GM21423 (cell line): ENCODE data around the gene ACTC1.
"Not testable (repeated sequence)": the region's sequence is repeated elsewhere in the genome, so short reads cannot be mapped to it uniquely, and the experiment has no call there.

Experiments
- ATAC-seq: cut with Tn5 transposase; IDR thresholded peaks from one replicate; pipeline ENCODE4 v1.9.1; 2021; ENCODE audit warnings: mild to moderate bottlenecking, moderate library complexity; ENCODE audit not compliant: unreplicated experiment

The ACTC1 gene

DNA sequence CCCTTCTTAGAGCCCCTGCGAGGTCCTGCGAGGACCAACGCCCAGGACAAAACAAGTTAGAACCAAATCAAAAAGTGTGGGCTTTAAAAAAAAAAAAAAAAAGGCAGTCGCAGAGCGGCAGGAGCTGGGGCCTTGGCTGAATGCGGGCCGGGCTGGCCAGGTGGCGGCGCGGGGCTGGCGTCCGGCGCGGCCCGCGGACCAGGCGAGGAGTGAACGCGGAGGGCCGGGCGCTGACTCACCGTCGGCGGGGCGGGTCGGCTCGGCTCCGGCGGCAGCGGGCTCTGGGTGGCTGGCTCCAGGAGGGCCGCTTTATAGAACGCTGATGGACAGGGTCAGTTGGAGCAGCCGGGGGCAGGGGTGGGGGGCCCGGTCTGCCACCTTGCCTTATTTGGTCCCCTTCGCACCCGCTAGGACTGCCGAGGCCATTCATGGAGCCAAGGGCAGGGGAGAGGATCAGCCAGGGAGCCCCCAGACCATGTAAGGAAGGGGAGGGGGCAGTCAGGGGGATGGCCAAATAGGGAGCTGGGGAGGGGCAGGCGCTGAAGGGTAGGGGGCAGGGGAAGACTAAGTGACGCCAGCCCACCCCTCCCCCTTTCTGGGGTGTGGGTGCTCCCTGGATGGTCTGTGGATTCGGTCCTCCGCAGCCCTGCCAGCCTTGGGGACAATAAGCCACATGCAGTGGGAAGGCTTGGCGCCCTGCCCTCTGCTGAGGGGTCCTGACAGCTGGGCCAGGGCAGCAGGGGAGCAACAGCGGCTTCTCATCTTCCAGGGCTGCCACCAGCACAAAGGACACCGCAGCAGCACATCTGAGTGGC, at the start of gene ACTC1:
Gene ACTC1 (minus strand): TSS at position 283 of the 815 bp plus-strand sequence. CDS start 741 bp downstream, outside the sequence.
- ATAC-seq, result no peak

DNA sequence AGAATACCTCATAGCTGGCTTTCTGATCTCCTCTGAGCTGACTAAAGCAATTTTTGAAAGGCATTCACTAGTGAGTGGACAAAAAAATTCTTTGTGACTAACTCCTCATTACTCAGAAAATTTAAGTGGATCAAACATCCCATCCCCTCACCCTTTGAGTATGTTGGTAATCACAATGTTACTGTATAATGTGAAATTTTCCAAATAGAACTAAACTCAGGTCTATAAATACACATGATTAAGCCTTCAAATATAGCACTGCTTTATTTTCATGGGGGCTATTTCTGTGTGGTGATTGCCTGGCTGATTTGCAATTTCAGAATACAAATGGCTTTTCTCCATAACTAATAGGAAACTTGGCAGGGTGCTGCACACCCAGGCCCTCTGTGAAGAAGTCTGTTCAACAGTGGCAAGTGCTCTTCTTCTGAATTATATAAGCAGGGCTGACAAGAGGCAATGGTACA, 45.9 kb upstream of the ACTC1 start:
- no peak for ATAC-seq

DNA sequence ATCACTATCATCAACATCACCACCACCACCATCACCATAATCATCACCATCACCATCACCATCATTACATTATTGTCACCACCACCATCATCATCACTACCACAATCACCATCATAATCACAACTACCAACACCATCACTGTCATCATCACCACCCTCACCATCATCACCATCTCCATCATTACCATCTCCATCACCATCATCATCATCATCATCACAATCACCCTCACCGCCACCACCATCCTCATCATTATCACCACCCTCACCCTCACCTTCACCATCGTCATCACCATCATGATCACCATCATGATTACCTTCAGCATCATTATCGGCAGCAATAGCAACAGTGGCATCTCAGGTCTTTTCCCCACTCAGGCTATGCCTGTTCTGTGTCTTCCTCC, 42.9 kb upstream of the ACTC1 start:
- ATAC-seq, result no peak

DNA sequence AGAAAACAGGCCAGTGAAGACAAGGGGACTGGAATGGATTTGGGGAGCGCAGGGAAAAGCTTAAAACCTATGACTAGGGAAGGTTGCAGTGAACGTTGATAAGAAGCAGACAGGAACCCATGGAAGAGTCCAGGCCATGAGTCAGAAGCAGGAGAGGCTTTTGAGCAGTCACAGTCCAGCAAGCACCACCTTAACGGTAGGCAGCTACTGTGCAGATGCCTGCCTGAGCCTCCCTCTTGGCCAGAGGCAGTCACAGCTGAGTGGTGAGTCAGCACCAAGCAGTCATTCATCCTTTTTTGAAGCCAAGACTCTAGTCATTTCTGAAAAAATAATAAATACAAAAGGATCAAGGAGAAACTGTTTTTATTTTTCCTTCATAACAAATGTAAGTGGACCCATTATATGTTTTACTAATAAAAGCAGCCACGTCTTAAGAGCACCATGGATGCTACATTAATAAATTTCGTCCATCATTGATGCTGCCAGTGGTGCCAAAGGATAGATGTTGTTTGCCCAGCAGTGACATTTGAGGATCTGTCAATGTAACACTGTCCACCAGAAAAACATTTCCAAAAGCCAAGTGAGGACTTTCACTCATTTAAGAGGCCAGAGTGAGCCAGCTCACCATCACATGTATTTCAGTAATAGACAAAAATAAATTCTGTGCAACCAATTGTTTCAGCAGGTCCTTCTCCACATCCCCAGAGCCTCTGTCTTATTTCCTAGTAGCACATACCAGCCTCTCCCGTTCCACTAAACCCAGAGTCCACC, 42.1 kb upstream of the ACTC1 start:
- ATAC-seq, result no peak

DNA sequence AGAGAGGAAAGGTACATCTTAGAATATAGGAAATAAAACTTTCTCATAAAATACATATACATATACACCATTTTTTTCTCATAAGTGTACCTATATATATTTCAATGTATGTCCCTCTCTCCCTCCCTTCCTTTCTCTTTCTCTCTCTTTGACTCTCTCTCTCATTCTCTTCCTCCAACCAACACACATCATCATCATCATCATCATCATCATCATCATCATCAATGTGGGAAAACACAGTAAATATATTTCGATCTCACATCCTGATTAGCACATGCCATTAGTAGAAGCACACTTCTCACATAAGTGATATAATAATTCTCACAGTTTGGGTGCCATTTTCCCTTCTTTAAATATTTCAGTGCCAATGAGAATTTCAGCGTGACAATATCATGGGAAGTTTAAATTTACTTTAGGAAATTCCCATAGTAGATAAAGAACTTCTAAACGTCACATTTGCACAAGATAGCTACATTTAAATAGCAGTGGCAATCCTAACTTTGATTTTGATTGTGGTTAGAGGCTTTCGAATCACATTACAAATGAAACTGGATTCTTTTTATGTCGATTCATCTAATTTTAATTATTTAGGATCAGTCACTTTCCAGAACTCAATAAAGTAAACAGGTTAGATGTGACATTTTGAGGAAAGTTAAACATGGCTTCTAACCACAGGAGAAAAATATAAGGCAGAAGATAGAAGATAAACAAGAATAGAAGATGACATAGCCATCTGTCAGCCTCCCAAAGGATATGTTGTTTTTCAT, 33.0 kb upstream of the ACTC1 start:
- no peak for ATAC-seq

DNA sequence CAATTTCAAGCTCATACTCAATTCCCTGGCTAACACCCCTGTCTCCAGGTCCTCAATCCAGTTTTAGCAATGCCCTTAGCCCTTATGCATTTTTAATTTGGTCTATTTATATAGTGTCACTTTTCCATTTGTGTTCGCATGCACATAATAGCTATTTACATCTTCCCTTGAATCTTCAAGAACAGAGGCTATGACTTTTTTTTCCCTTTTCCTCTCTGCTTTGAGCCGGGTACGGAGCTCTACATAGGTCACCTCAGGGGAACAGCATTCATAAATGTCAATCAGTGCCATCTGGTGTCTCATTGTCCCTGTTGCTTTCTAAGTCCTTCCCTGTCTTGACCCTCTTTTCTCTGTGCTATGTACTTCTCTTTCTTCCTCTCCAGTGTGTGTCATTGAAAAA, 26.5 kb upstream of the ACTC1 start:
- no peak for ATAC-seq

DNA sequence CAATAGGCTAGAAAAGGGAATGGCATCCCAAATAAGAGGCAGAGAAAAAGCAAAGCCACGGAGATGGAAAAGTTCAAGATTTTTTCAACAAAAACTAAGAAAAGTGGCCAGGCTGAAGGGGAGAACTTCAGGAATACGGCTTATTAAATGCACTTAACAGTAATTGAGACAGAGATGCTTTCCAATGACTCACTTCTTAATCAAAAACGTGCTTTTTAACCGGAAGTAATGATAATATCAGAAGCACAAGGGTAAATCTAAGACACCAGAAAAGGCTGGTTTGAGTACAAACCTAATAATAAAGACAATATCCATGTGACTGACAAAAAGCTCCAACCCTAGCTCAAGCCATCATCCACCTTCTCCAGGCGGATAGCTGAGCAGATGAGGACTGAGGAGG, 24.8 kb upstream of the ACTC1 start:
- no peak for ATAC-seq

DNA sequence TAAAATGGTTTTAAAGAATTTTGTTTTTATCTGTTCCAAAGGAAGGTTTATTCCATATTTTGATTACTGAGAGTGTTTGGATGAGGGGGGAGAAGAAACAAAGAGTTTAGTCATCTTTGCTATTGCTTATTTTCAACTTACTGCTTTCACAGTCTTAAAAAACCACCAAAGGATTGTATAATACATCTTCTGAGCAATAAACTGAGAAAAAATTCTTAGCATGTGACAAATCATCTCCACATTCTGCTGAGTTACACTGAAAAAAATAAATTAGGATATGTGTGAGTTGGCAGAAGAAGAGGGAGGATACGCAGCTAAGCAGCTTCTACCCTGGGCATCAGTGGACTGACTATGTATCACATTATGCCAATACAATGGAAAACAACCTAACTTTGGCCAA, 23.2 kb upstream of the ACTC1 start:
- no peak for ATAC-seq

DNA sequence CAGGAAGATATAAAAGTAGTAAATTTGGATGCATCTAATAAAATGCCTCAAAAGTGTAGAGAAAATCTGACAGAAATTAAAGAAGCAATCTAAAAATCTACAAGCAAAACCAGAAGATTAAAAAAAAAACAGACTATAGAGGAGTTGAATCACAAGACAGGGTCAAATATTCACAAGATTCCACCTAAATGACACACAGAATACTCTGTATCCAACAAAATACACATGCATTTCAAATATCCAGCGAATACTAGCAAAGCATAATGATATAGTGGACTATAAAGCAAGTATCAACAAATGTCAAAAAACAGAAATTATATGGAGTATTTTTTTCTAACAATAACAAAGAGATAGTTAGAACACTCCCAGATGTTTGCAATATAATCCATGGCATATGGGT, 20.5 kb upstream of the ACTC1 start:
- no peak for ATAC-seq

DNA sequence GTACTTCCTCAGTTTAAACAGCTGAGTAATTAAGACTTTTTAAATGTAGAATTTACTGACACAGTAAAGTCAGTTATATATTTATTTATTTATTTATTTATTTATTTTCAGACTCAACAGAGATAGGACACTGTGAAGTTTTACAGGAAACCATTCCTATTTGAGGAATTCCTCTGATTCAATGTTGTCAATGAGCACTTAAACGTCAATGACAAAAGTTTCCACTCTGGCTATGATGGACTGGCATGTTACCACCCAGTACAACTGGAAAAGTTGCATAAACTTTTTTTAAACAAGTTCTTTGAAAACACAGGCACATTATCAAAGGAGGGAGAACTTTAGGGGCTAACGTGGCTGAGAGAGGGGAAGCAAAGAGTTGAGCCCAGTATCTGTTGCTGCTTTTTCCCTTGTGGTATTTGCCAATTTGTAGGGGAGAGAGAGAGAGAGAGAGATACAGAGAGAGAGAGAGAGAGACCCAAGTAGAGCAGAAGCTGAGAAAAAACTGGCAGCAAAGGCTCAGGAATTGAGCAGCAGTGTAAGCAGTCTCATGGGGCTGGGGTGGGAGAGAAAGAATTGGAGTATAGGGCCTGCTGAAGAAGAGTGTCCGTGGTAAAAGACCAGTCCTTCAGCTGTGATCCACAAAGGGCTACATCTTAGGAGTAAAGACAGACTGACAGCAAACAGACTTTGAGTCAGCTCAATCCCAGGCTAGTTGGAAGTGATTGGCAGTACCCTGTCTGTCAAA, 18.3 kb upstream of the ACTC1 start:
- no peak for ATAC-seq

DNA sequence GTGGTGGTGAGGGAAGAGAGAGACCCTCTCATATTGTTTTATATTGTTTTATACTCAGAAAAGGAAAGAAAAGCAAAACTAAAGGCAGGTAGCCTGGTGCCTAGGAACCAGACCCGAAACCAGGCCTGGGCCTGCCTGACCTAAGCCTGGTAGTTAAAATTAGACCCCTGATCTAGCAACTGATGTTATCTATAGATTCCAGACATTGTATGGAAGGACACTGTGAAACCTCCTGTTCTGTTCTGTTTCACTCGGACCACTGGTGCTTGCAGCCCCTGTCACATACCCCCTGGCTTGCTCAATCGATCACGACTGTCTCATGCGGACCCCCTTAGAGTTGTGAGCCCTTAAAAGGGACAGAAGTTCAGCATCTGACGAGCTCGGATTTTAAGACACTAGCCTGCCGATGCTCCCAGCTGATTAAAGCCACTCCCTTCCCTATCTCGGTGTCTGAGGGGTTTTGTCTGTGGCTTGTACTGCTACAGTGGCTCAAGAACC, 17.6 kb upstream of the ACTC1 start:
- not testable (repeated sequence) for ATAC-seq

DNA sequence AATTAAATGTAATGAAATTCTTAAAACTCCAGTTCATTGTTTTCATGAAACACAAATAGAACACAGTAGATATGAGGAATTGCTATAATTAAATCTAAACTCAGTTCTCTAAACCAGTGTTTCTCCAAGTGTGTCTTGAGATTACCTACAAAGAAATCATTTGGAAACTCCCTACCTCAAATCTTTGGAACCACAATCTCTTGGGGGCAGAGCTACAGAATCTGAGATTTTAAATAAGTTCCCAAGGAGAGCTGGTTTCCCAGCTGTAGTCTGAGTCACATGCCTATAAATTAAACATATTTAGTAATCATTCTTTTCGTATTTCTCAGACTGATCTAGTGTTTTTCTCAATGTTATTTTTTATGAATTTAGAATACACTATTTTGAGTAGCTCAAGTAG, 17.0 kb upstream of the ACTC1 start:
- ATAC-seq, result no peak

DNA sequence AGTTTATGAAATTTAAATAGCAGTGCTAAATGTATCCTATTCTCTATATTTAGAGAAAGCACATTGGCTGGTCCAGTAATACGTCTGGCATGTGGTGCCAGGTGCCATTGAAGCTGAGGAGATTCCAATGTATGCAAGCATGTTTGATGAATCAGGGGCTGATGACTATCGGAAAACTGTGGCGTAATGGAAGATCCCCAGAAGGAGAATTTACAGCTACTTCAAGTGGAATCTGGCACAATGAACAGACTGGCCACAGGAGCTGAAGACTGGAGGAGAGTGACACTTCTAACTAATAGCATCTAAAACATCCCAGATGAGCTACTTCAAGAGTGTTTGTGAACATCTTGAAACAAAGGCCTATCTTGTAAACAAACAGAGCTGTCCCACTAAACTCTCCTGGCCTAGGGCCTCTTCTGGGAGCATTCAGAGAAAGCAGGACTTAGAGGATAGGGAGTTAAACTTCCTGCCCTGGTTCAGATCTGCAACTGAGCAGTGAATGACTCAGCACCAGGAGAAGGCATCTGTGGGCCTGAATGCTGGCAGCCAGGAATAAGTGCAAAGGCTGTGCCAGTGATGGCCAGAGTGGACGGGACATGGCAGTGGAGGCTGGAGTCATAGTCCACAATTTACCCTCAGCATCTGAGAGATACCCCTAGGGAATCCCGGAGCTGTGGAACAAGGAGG, 15.2 kb upstream of the ACTC1 start:
- ATAC-seq, result no peak

DNA sequence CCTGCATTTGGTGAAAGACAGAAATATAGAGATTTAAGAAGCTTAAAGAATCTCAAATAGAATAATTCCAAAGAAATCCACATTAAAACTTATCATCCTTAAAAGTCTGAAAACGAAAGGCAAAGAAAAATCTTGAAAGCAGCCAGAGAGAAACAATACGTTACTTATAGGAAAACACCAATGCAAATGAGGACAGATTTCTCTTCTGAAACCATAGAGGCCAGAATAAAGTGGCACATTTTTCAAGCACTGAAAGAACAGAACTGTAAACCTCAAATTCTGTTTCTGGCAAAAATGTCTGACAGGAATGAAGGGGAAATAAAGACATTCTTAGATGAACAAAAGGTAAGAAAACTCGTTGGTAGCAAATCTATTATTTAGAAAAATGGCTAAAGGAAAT, 13.8 kb upstream of the ACTC1 start:
- ATAC-seq, result no peak

DNA sequence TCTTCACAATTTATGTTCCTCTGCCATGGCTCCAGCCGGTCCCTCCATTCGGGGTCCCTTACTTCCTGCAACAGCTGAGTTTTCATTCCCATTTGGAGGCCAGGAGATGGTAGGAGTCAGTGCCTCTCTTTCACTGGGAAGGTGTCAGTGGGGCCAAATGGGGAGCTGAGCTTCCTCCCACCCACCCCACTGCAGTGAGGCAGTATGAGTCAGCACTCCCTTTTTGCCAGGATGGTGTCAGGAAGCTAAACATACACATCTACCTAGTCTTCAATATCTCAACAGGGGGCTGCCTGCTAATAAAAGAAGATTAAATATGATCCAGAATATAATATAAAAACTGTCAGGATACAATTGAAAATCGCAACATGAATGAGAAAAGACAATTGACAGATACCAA, 12.7 kb upstream of the ACTC1 start:
- ATAC-seq, result no peak

DNA sequence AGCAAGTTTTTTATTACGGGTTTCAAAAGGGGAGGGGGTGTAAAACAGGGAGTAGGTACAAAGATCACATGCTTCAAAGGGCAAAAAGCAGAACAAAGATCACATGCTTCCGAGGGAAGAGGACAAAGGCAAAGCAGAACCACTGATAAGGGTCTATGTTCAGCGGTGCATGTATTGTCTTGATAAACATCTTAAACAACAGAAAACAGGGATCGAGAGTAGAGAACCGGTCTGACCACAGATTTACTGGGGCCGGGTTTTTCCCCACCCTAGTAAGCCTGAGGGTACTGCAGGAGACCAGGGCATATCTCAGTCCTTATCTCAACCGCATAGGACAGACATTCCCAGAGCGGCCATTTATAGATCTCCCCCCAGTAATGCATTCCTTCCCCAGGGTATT, 11.9 kb upstream of the ACTC1 start:
- not testable (repeated sequence) for ATAC-seq

DNA sequence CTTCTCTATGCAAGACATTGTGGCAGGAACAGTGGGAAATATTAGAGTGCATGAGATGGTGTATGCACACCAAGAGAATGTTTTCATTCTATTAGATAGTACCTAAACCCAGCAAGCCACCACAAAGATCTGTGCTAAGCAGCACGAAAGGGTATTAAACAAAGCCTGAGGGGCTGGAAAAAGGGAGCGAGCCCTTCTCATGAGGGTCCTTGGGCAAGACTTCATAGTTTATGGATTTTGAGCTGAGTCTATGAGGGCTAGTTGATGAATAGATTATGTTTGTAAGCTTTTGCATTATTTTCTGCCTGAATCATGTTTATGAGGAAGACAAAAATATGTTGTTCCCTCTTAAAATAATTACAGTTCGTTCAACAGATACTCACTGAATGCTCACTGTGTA, 9.4 kb upstream of the ACTC1 start:
- ATAC-seq, result no peak

DNA sequence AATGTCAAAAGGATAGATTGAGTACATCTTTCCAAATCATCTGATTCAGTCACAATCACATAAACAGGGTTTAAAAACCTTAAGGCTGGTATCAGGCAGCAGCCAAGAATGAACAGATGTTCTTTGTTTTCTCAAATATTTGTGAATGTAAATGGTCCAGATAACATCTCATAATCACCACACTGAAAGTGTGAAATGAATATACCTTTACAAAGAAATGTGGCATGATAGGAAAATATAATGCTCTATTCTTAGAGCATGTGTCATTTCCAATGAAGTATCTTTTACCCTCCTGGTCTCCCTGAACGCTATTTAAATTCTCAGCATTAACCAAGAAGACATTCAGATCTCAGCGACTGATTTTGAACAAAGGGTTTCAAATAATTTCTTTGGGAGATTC, 8.8 kb upstream of the ACTC1 start:
- ATAC-seq, result no peak

DNA sequence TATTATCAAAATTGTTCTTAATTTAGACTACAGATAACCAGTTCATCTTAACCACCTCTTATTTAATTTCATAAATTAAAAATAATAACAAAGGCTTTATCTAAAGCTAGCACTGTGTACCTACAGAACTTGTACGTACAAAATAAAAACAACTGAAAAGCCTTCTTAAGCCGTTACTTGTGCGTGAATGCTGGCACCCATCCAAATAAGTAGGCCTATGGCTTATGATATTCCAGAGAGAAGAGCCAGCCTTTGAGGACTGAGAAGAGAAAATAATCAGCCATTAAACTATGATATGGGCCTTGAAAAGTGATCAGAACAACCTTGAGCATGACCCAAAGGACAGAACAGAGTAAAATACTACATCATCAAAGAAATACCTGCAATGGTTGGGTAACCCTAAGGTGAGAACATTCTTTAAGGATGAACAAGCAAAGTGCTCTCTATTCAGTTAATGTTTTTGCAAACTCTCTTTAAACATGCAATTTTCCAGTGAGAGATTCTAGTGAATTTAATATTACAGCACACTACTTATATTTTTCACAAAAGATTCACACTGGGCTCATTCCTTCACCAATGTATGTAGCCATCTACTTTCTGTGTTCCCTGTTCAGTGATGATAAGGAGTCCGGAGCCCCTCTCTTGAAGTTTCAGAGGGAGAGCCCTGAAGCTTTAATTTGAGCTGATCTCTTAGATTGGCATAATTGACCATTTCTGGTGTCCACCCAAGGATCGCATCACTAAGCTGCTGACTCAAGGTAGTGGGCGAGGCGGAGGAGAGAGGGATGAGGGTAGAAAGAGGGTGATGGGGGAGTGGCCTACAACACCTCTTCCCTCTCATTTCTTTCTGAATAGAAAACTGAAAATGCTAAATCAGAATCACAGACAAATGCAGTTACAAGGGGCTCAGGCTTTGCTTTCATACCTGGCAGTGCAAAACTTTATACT, 7.7 kb upstream of the ACTC1 start:
- ATAC-seq, result no peak
